Colonic mucosa (tissue), 4 donors: Measurements from ENCODE around the gene ABI1. TPM values are rescaled to one million over a fixed set of nuclear protein-coding genes. Genes with fewer than 3 reads are reported as not detected.

ENCODE experiments used
- DNase-seq: peaks from one replicate; pipeline ENCODE4 v3.0.0-alpha.2; 2020
- H3K27ac ChIP-seq: fragments of 200-600 bp; one replicate; pipeline ENCODE4 v1.8.0; 2021
- H3K27me3 ChIP-seq: fragments of 200-600 bp; one replicate; pipeline ENCODE4 v1.8.0; 2021
- H3K36me3 ChIP-seq: fragments of 200-600 bp; one replicate; pipeline ENCODE4 v1.8.0; 2021
- H3K4me1 ChIP-seq: fragments of 200-600 bp; one replicate; pipeline ENCODE4 v1.8.0; 2021; ENCODE audit warnings: mild to moderate bottlenecking
- H3K4me3 ChIP-seq: fragments of 200-600 bp; one replicate; pipeline ENCODE4 v1.8.0; 2021
- H3K9ac ChIP-seq, 2 donors: one replicate each; pipeline ENCODE4 v1.7.0; 2013; ENCODE audit warnings: control low read depth in 2 of 2, low read depth in 2 of 2, low read length in 2 of 2
- H3K9me3 ChIP-seq: fragments of 200-600 bp; one replicate; pipeline ENCODE4 v1.8.0; 2021
- CTCF ChIP-seq: fragments of 200-600 bp; IDR thresholded peaks from one replicate; pipeline ENCODE4 v1.8.0; 2022; ENCODE audit warnings: antibody characterized with exemption, mild to moderate bottlenecking
- intact Hi-C: fragments of 100-400 bp; cut with DNase I; formaldehyde crosslinking; loops from one replicate; pipeline ENCODE4 v1.14.1; 2022
- total RNA-seq, 2 donors: library from RNA; stranded (reverse); fragmentation: NEBNext Ultra II Directional in 1 of 2; extraction: Animal tissue kit (Norgen Biotek cat#: 25700) in 1 of 2; gene quantifications; one replicate each; pipeline ENCODE4 v1.2.1, GENCODE V29; 2021
- donor health status: healthy.
- donor health status: DM: no; HTN: no; CAD: no.
- donor health status: DM: no; HTN: no; CAD: no.

ABI1 gene
- total RNA-seq, 2 donors from 2014 or later: 45.6 to 65.3 TPM

DNA sequence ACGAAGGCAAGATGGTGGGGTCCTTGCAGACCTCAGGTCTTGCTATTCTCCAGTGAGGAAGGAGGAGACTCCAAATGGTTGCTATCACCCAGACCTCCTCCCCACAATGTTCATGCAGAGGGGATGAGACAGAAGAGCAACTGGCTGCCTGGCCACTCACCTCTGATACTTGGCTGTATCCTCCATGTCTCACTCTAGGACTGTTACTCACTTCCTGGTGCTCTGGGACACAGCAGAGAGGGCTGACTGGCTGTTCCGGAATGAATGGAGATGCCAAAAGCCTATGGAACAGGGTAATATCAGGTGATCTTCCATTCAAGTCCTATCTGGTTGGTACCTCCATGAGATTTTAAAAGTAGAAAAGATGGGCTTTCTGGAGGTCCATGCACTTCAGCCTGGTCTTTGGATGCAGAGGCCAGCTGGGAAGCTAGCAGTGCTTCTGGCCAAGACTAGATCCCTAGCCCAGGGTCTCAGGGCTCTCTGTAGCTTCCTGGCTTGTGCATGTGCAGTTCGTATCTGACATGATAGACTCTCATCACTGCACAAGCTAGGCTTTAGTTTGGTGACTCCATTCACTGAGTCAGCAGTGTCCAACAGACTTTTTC lies 27.0 kb upstream of the ABI1 start:
- no peaks in the 10 kb centered on the region for H3K36me3 ChIP-seq
- no peaks in the 10 kb centered on the region for H3K9me3 ChIP-seq
- H3K27ac ChIP-seq: no peak overlapping the region
- intact Hi-C loops: loop anchor here (10.0 kb wide), 1 partner anchor 553 kb away; no protein-coding TSS in a partner anchor
- DNase-seq: no peak
- no peaks in the 10 kb centered on the region for H3K27me3 ChIP-seq
- H3K4me1 ChIP-seq: no peaks in the 10 kb centered on the region
- H3K4me3 ChIP-seq: no peak overlapping the region
- TF ChIP-seq CTCF: no peak
- H3K9ac ChIP-seq: no peak overlapping the region

DNA sequence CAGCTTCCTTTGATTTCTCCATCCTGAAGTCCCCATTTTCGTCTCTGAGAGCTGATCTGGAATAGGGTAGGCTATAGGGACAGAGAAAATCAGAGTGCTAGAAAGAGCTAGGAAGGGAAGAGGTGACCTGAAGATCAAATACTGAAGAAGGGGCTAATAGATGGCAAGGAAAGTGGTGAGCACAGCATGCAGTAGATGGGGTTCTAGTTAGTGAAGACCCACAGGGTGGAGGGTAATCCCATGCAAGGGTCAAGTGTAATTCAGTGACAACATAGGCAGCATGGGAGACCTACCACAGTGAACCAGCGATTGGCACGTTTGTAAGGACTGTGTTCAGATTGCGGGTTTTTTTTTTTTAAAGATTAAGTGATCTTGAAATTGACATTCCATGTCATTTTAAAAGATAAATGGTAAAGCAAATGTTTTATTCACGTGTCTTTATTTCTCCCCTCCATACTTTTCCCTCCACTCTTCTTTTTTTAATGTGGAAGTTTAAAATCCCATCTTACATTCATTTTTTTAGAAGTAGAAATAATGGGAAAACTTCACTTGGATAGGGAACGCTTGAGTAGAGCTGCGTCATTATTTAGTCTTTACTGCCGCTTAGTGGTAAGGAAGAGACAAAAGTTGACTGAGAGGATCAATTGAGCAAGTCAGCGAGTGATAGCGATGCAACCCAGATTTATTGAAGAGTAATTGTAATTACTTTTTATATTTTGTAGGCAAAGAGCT lies 21.0 kb upstream of the ABI1 start:
- H3K9ac ChIP-seq: no peak overlapping the region
- no peak for DNase-seq
- no peak overlapping the region for H3K4me3 ChIP-seq
- H3K27me3 ChIP-seq: no peaks in the 10 kb centered on the region
- H3K9me3 ChIP-seq: no peaks in the 10 kb centered on the region
- H3K36me3 ChIP-seq: no peaks in the 10 kb centered on the region
- no peaks in the 10 kb centered on the region for H3K4me1 ChIP-seq
- no peak overlapping the region for H3K27ac ChIP-seq
- intact Hi-C loops: loop anchor here (5.0 to 10.0 kb wide), 3 partner anchors 154 to 547 kb away; no protein-coding TSS in a partner anchor
- TF ChIP-seq CTCF: peak; percentile 35

DNA sequence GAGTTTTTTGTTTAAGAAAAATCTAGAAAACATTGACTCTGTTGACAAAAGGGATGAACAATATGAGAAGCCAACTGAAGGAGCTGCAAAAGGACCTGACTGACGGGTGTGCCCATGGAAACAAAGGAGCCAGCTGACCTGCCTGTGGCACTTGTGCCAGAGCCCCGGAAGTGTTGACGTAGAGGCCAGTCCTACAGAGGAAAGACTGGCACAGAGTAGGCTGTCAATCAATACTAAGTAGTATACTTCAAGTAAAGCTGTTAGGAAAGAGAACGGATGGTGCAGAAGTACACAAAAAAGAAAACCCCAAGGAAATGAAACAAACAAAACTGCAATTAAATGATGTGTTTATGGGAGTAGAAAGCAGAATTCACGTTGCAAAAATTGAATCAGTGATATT lies 19.0 kb upstream of the ABI1 start:
- H3K4me3 ChIP-seq: no peak overlapping the region
- H3K27me3 ChIP-seq: no peaks in the 10 kb centered on the region
- H3K4me1 ChIP-seq: no peaks in the 10 kb centered on the region
- no peak overlapping the region for H3K27ac ChIP-seq
- intact Hi-C loops: loop anchor here (5.0 to 10.0 kb wide), 3 partner anchors 152 to 545 kb away; no protein-coding TSS in a partner anchor
- DNase-seq: peak; percentile 65
- no peaks in the 10 kb centered on the region for H3K9me3 ChIP-seq
- TF ChIP-seq CTCF: no peak
- H3K36me3 ChIP-seq: no peaks in the 10 kb centered on the region
- no peak overlapping the region for H3K9ac ChIP-seq

- no peak overlapping the region for H3K4me3 ChIP-seq
- intact Hi-C loops: no loop called here
- no peak overlapping the region for H3K9ac ChIP-seq
- H3K27ac ChIP-seq: no peak overlapping the region
- H3K4me1 ChIP-seq: no peaks in the 10 kb centered on the region
- no peaks in the 10 kb centered on the region for H3K27me3 ChIP-seq
- H3K36me3 ChIP-seq: no peaks in the 10 kb centered on the region
- DNase-seq: no peak
- no peak for TF ChIP-seq CTCF
- no peaks in the 10 kb centered on the region for H3K9me3 ChIP-seq
Observed at GRCh38 chr10:26870766-26871165, 10.0 kb upstream of the ABI1 start.

DNA sequence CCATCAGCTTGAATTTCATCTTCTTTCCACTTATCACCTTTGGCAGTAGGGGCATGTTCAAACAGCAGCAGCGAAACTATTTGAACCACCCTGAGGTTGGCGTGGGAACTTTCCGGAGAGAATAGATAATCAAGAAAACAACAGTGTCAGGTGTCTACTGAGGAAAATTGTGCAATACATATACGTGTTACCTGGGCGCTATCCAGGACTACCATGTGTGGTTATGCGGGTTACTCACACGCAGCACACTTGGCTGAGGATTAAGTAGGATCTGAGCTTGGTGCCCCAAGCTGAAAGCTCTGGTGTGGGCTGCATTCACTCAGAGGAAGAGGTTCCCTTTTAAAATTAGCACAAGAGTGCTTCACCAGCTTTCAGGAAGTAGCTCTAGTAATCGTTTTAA lies 8.8 kb upstream of the ABI1 start:
- TF ChIP-seq CTCF: no peak
- Histone ChIP-seq H3K4me1 (no peaks in the 10 kb centered on the region), H3K27ac (no peak overlapping the region), H3K9me3 (no peaks in the 10 kb centered on the region), H3K27me3 (no peaks in the 10 kb centered on the region), H3K4me3 (no peak overlapping the region), H3K36me3 (no peaks in the 10 kb centered on the region), H3K9ac (no peak overlapping the region)
- DNase-seq: no peak
- intact Hi-C loops: no loop called here
